Stimulated activated naive B cell treated with anti-CD40 and anti-IgM and Interleukin-4, amounts not matched to agents 10 μg/mL and 1 μg/mL and 100 μg/mL, for 72 hours (primary cell): ENCODE results near the gene NIFK.
A peak's percentile ranks its signal among the peaks of the same experiment; 100 is the strongest.
"Not testable (repeated sequence)": the region's sequence is repeated elsewhere in the genome, so short reads cannot be mapped to it uniquely, and the experiment has no call there.

Source experiments
- ATAC-seq, 2 donors: fragments of 150-1000 bp; cut with Tn5 transposase; replicated peaks; 2 replicates each; pipeline ENCODE4 v1.10.0; 2021; ENCODE audit warnings: moderate library complexity in 1 of 2
- DNase-seq: peaks from one replicate; pipeline ENCODE4 v3.0.0; 2021
- H3K27ac Mint-ChIP-seq: one replicate; pipeline ENCODE4 v1.8.0; 2022; ENCODE audit warnings: mild to moderate bottlenecking, mixed read lengths
- H3K27me3 Mint-ChIP-seq, 2 donors: one replicate each; pipeline ENCODE4 v1.8.0; 2022; ENCODE audit warnings: mixed read lengths in 2 of 2
- H3K36me3 Mint-ChIP-seq, 2 donors: one replicate each; pipeline ENCODE4 v1.8.0; 2022; ENCODE audit warnings: mixed read lengths in 2 of 2, mild to moderate bottlenecking in 1 of 2
- H3K4me1 Mint-ChIP-seq, 2 donors: one replicate each; pipeline ENCODE4 v1.8.0; 2022; ENCODE audit warnings: mixed read lengths in 2 of 2, mild to moderate bottlenecking in 1 of 2
- H3K4me3 Mint-ChIP-seq, 2 donors: one replicate each; pipeline ENCODE4 v1.8.0; 2022; ENCODE audit warnings: mild to moderate bottlenecking in 2 of 2, mixed read lengths in 2 of 2, moderate library complexity in 1 of 2
- H3K9me3 Mint-ChIP-seq, 2 donors: one replicate each; pipeline ENCODE4 v1.8.0; 2022; ENCODE audit warnings: mixed read lengths in 2 of 2, mild to moderate bottlenecking in 1 of 2

The NIFK gene

GRCh38 chr2:121695171-121695451 is 41.6 kb downstream of the NIFK start:
- Mint-ChIP-seq H3K36me3 (peaks cover 0 to 2% of the 10 kb centered on the region in 2 donors), H3K9me3 (no peaks in the 10 kb centered on the region), H3K27ac (no peak overlapping the region), H3K4me3 (no peak overlapping the region), H3K27me3 (peaks cover 0 to 6% of the 10 kb centered on the region in 2 donors), H3K4me1 (peaks cover 13% of the 10 kb centered on the region in 2 donors)
- ATAC-seq (no peak), DNase-seq (no peak)

- peaks cover 7 to 8% of the 10 kb centered on the region in 2 donors for H3K4me1 Mint-ChIP-seq
- H3K27me3 Mint-ChIP-seq, result peaks cover 0 to 4% of the 10 kb centered on the region in 2 donors
- no peak for DNase-seq
- no peak for ATAC-seq
- H3K9me3 Mint-ChIP-seq, result no peaks in the 10 kb centered on the region
- H3K4me3 Mint-ChIP-seq, result no peak overlapping the region
- no peaks in the 10 kb centered on the region for H3K36me3 Mint-ChIP-seq
- no peak overlapping the region for H3K27ac Mint-ChIP-seq
Measured at GRCh38 chr2:121694398-121695170, 42.1 kb downstream of the NIFK start.

GRCh38 chr2:121690572-121690971 is 46.1 kb downstream of the NIFK start:
- H3K36me3 Mint-ChIP-seq, H3K27me3 Mint-ChIP-seq, H3K4me1 Mint-ChIP-seq, H3K4me3 Mint-ChIP-seq, H3K27ac Mint-ChIP-seq, ATAC-seq, DNase-seq, H3K9me3 Mint-ChIP-seq: not testable (repeated sequence)

GRCh38 chr2:121690095-121690494 is 46.6 kb downstream of the NIFK start:
- Mint-ChIP-seq H3K4me1 (no peaks in the 10 kb centered on the region), H3K9me3 (peaks cover 0 to 1% of the 10 kb centered on the region in 2 donors)

GRCh38 chr2:121689356-121689755 is 47.3 kb downstream of the NIFK start:
- DNase-seq (no peak), ATAC-seq (no peak)
- Mint-ChIP-seq H3K4me1 (no peaks in the 10 kb centered on the region), H3K4me3 (no peak overlapping the region), H3K36me3 (peaks cover under 1% of the 10 kb centered on the region in 2 donors), H3K27me3 (no peaks in the 10 kb centered on the region), H3K27ac (no peak overlapping the region), H3K9me3 (peaks cover under 1 to 2% of the 10 kb centered on the region in 2 donors)

More at GRCh38 chr2:121690095-121690494, 46.6 kb downstream of the NIFK start:
- no peak for ATAC-seq
- Mint-ChIP-seq H3K4me3 (no peak overlapping the region), H3K27ac (no peak overlapping the region), H3K36me3 (no peaks in the 10 kb centered on the region), H3K27me3 (no peaks in the 10 kb centered on the region)
- no peak for DNase-seq

- Mint-ChIP-seq H3K9me3 (peaks cover 6 to 7% of the 10 kb centered on the region in 2 donors), H3K4me3 (no peak overlapping the region), H3K27ac (no peak overlapping the region), H3K4me1 (no peaks in the 10 kb centered on the region), H3K36me3 (peaks cover 3 to 6% of the 10 kb centered on the region in 2 donors), H3K27me3 (no peaks in the 10 kb centered on the region)
- DNase-seq (no peak), ATAC-seq (no peak)
Measured at GRCh38 chr2:121688820-121689219, 47.9 kb downstream of the NIFK start.

- DNase-seq, result no peak
- Mint-ChIP-seq H3K27me3 (no peaks in the 10 kb centered on the region), H3K4me3 (no peak overlapping the region), H3K9me3 (peaks cover 16% of the 10 kb centered on the region in 2 donors), H3K27ac (peak overlapping the region; percentile 62), H3K4me1 (no peaks in the 10 kb centered on the region), H3K36me3 (peaks cover 9 to 10% of the 10 kb centered on the region in 2 donors)
- ATAC-seq, result no peak
Measured at GRCh38 chr2:121686902-121687301, 49.8 kb downstream of the NIFK start.

GRCh38 chr2:121686218-121686617 is 50.5 kb downstream of the NIFK start:
- H3K4me3 Mint-ChIP-seq, result no peak overlapping the region
- no peaks in the 10 kb centered on the region for H3K27me3 Mint-ChIP-seq
- no peaks in the 10 kb centered on the region for H3K4me1 Mint-ChIP-seq
- H3K36me3 Mint-ChIP-seq, result peaks cover 9 to 10% of the 10 kb centered on the region in 2 donors
- DNase-seq (no peak), ATAC-seq (no peak)
- peaks cover 16 to 18% of the 10 kb centered on the region in 2 donors for H3K9me3 Mint-ChIP-seq
- H3K27ac Mint-ChIP-seq, result no peak overlapping the region

GRCh38 chr2:121682396-121683298 is 54.0 kb downstream of the NIFK start:
- Mint-ChIP-seq H3K9me3 (peaks cover 20 to 23% of the 10 kb centered on the region in 2 donors), H3K27me3 (no peaks in the 10 kb centered on the region), H3K36me3 (peaks cover 9 to 10% of the 10 kb centered on the region in 2 donors), H3K27ac (no peak overlapping the region), H3K4me3 (no peak overlapping the region), H3K4me1 (peaks cover 0 to 5% of the 10 kb centered on the region in 2 donors)
- DNase-seq (no peak), ATAC-seq (no peak)

GRCh38 chr2:121677855-121678254 is 58.8 kb downstream of the NIFK start:
- Mint-ChIP-seq H3K36me3 (peaks cover 4 to 5% of the 10 kb centered on the region in 2 donors), H3K9me3 (peaks cover 26 to 30% of the 10 kb centered on the region in 2 donors), H3K4me1 (peaks cover 0 to 5% of the 10 kb centered on the region in 2 donors), H3K27me3 (no peaks in the 10 kb centered on the region), H3K27ac (no peak overlapping the region), H3K4me3 (no peak overlapping the region)
- DNase-seq (no peak), ATAC-seq (no peak)
